Epidermal melanocyte (primary cell): Measurements from ENCODE around the gene SLC25A19.
"Not testable (repeated sequence)": the region's sequence is repeated elsewhere in the genome, so short reads cannot be mapped to it uniquely, and the experiment has no call there.

ENCODE experiments used
- DNase-seq: peaks from one replicate; pipeline ENCODE4 v3.0.0; 2011; ENCODE audit warnings: low spot score; ENCODE audit not compliant: insufficient read length

The SLC25A19 gene

GRCh38 chr17:75301502-75302206 is 12.4 kb upstream of the SLC25A19 start:
- no peak for DNase-seq

- DNase-seq, result no peak
These were observed 11.8 kb upstream of the SLC25A19 start for GRCh38 chr17:75301049-75301448.

- no peak for DNase-seq
These were observed 11.0 kb upstream of the SLC25A19 start for GRCh38 chr17:75300280-75300679.

- no peak for DNase-seq
These were observed 6.2 kb upstream of the SLC25A19 start for GRCh38 chr17:75295201-75296158.

- not testable (repeated sequence) for DNase-seq
These were observed 3.7 kb upstream of the SLC25A19 start for GRCh38 chr17:75292810-75293448.

GRCh38 chr17:75289832-75290337 is 652 bp upstream of the SLC25A19 start:
- no peak for DNase-seq

- DNase-seq, result no peak
These were observed 491 bp downstream of the SLC25A19 start for GRCh38 chr17:75288770-75289114.

GRCh38 chr17:75288359-75288758 is 874 bp downstream of the SLC25A19 start:
- no peak for DNase-seq

- no peak for DNase-seq
These were observed 2.0 kb downstream of the SLC25A19 start for GRCh38 chr17:75287221-75287620.

GRCh38 chr17:75285123-75285522 is 4.1 kb downstream of the SLC25A19 start:
- no peak for DNase-seq

- DNase-seq, result not testable (repeated sequence)
These were observed 9.0 kb downstream of the SLC25A19 start for GRCh38 chr17:75280189-75280588.

GRCh38 chr17:75277664-75278071 is 11.6 kb downstream of the SLC25A19 start:
- DNase-seq, result no peak

- no peak for DNase-seq
These were observed 15.1 kb downstream of the SLC25A19 start for GRCh38 chr17:75273977-75274708.

GRCh38 chr17:75272848-75273184 is 16.4 kb downstream of the SLC25A19 start:
- DNase-seq, result no peak

- DNase-seq, result no peak
These were observed 17.0 kb downstream of the SLC25A19 start for GRCh38 chr17:75271955-75272847.

GRCh38 chr17:75271233-75271954 is 17.8 kb downstream of the SLC25A19 start:
- DNase-seq, result peak; percentile 81

GRCh38 chr17:75270966-75271232 is 18.3 kb downstream of the SLC25A19 start, which contains the start of gene MIF4GD:
Gene MIF4GD, minus strand, starts transcription at chr17:75271231. Its CDS starts 1,036 bp downstream, at chr17:75270195.
- no peak for DNase-seq

GRCh38 chr17:75270218-75270965 is 18.8 kb downstream of the SLC25A19 start:
- DNase-seq, result peak; percentile 55

GRCh38 chr17:75269844-75270217 is 19.4 kb downstream of the SLC25A19 start:
- no peak for DNase-seq
